HG02970 (cell line): ENCODE results near the gene PLAAT3.
"Not testable (repeated sequence)": the region's sequence is repeated elsewhere in the genome, so short reads cannot be mapped to it uniquely, and the experiment has no call there.

Source experiments
- ATAC-seq: cut with Tn5 transposase; IDR thresholded peaks from one replicate; pipeline ENCODE4 v1.9.1; 2021; ENCODE audit warnings: mild to moderate bottlenecking, moderate library complexity, moderate number of reproducible peaks; ENCODE audit not compliant: unreplicated experiment, low FRiP score

The PLAAT3 gene

GRCh38 chr11:63572026-63572688 lies 42.1 kb downstream of the PLAAT3 start:
- ATAC-seq: no peak

DNA sequence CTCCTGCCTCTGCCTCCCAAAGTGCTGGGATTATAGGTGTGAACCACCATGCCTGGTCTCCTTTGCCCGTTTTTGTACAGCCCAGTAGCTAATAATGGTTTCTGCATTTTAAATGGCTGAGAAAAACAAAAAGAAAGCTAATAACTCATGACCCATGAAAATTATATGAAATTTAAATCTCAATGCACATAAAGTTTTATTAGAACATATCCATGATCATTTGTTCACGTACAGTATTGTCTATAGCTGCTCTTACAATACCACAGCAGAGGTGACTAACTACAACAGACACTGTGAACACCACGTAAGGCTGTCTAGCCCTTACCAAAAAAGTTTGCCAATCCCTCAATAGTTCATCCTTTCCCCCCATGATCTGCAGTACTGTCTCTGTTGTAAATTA lies 44.7 kb downstream of the PLAAT3 start:
- ATAC-seq: no peak

GRCh38 chr11:63567044-63567840 lies 47.0 kb downstream of the PLAAT3 start:
- peak; percentile 81 for ATAC-seq

- ATAC-seq: no peak
These were observed 49.4 kb downstream of the PLAAT3 start for GRCh38 chr11:63564784-63565350.

DNA sequence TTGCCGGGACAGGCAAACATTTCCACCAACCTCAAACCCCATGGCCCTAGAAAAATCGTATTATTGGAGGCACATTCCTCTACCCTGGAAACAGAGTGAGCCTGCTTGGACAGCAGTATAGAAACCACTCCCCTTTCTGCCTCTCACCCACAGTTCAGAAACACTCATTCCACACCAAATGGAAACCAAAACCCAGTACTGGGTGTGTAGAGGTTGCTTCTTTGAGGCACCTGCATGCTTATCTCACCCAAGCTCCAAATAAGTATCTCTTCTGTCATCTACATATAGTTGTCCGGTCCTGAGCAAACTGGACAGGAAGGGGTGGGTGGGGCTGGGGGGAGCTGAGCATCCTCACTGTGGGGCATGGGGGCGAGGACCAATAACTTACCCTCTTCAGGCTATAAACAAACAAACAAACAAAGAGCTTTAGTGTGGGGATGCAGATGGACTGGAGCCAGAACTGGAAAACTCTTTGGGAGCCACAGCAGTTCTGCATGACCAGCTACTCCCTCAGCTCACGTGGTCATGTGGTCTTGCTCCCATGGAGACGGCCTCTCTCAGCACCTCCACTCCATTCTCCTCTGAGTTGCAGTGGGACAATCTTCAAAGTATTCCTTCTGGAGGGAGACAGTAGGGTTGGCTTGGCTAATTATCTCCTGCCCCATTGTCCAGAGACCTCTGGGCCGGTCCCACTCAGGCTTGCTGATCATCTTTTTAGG lies 50.0 kb downstream of the PLAAT3 start:
- peak; percentile 37 for ATAC-seq

DNA sequence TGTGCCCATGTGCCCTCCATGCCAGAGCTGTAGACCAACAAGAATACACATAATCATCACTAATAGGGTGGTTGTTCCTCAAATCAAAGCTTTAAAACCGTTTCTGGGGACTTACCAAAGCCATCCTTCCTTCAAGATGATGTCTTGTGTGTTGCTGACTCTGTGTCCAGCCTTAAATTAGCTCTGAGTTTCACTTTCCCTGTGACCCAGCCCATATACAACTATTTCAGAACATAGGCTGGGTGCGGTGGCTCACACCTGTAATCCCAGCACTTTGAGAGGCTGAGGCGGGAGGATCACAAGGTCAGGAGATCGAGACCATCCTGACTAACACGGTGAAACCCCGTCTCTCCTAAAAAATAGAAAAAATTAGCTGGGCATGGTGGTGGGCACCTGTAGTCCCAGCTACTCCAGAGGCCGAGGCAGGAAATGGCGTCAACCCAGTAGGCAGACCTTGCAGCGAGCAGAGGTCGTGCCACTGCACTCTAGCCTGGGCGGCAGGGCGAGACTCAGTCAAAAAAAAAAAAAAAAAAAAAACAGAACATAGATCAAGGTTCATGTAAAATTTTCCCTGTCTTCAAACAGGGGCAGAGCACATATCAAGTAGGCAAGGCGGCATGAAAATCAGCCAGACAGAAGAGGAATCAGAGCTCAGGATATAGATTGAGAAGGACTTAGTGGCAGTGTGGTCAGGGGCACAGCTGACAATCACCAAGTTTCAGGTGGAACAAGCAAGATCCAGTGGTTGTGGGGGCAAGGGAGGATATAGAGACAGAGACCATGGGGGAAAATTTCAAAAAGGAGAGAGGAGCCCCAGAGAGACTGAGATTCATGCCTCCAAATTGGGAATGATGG lies 50.8 kb downstream of the PLAAT3 start, which contains the start of gene PLAAT2:
Gene PLAAT2, minus strand, starts transcription at position 179 of the 855 bp plus-strand sequence. Its CDS starts 55 bp downstream, at position 124.
- no peak for ATAC-seq

- no peak for ATAC-seq
These were observed 53.6 kb downstream of the PLAAT3 start for GRCh38 chr11:63560506-63561180.

DNA sequence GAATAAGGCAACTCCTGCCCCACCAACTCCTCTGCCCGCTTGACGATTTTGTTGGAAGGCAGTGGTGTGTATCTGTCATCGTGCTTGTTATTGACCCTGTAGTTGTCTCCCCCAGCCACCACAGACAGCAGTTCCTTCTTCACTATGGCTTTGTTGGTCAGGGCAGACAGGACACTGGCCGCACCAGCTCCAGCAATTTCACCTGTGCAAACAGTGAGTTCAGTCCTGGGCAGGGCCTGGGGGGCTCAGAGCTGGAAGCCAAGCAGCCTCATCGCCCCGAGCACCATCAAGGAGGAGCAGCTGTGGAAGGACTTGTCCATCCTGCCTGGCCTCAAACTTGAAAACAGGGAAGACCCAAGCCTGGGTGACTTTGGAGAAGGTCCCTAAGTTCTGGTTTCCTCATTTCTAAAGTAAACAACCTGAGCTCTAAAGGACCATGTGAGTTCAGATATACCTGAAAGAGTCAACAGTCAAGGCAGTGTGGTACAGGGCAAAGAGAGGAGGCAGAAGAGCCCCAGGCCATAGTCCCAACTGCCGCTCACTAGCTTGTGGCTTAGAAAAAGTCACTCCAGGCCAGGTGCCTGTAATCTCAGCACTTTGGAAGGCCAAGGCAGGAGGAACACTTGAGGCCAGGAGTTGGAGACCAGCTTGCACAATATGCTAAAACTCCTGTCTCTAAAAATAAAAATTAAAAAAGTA lies 55.6 kb downstream of the PLAAT3 start:
- no peak for ATAC-seq

- no peak for ATAC-seq
These were observed 56.7 kb downstream of the PLAAT3 start for GRCh38 chr11:63557570-63557969.

- no peak for ATAC-seq
These were observed 57.7 kb downstream of the PLAAT3 start for GRCh38 chr11:63556404-63557013.

GRCh38 chr11:63554877-63555223 lies 59.4 kb downstream of the PLAAT3 start:
- no peak for ATAC-seq

- no peak for ATAC-seq
These were observed 60.5 kb downstream of the PLAAT3 start for GRCh38 chr11:63553759-63554158.

- no peak for ATAC-seq
These were observed 61.3 kb downstream of the PLAAT3 start for GRCh38 chr11:63552921-63553320.

DNA sequence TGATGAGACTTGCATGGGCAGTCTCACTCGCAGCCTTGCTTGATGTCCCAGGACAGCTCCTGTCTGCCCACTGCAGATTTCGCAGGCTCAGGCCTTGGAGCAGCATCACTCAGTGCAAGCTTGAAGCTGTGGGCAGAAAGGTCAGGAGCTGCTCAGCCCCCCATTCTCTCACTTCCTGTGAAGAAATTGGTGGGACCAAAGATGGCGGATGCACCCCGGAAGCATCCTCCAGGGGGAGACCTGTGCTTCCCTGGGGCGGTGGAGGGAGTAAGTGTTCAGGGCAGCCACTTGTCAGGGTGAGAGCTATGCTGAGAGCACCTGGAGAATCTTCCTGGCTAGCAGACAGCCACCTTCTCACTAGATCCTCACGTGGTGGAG lies 62.4 kb downstream of the PLAAT3 start:
- ATAC-seq: no peak

- ATAC-seq: no peak
These were observed 62.9 kb downstream of the PLAAT3 start for GRCh38 chr11:63551091-63551888.

DNA sequence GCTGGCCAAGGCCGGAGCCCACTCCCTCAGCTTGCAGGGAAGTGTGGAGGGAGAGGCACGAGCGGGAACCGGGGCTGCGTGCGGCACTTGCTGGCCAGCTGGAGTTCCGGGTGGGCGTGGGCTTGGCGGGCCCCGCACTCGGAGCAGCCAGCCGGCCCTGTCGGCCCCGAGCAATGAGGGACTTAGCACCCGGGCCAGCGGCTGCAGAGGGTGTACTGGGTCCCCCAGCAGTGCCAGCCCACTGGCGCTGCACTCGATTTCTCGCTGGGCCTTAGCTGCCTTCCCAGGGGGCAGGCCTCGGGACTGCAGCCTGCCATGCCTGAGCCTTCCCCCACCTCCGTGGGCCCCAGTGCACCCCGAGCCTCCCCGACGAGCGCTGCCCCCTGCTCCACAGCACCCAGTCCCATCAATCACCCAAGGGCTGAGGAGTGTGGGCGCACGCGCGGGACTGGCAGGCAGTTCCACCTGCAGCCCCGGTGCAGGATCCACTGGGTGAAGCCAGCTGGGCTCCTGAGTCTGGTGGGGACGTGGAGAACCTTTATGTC lies 64.0 kb downstream of the PLAAT3 start:
- not testable (repeated sequence) for ATAC-seq

DNA sequence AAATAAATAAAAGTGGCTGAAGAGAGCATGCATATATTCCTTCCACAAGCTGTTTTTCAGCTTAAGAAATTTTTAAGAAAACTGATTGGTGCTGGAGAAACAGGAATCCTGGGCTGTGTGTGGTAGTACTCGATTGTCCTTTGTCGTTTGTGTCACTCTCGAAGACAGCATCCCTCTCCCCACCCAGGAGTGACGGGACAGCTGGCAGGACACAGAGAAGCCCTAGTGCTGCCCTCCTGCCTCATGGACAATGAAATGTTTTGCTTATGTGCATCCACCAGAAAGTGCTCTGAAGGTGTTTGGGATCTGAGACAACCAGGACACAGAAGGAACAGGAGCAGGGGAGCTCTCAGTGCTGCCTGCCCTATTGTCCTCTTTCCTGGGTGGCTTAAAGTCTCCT lies 64.8 kb downstream of the PLAAT3 start:
- no peak for ATAC-seq
